ENCODE results near the gene KCTD19. TPM values are rescaled to one million over a fixed set of nuclear protein-coding genes. Genes with fewer than 3 reads are reported as not detected.

Gene KCTD19
- total RNA-seq, 4 donors from 2014 or later, result 0.09 TPM; not detected in 3

DNA sequence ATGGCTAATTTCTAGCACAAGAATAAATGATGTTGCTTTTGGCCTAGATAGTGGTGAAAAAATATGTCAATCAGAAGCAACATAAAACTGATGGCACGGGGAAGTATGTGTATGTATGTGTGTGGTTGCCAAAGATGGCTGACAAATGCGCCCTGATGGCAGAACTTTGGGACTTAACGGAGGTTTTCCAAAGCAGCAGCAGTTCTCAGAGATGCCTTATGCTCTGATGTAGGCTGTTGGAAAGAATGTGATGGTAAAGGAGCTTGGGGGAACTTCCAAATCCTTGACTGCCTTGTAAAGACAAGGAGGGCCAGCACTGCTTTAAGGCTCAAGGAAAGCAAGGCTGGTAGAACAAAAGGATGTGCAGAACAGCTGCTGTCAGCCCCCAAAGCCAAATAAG is 16.0 kb downstream of the KCTD19 start:
- H3K27me3 ChIP-seq, result no peaks in the 10 kb centered on the region
- no peak overlapping the region for H3K4me3 ChIP-seq
- no peaks in the 10 kb centered on the region for H3K9me3 ChIP-seq
- 96% methylated on average over 3 of the region's 3 CpGs for WGBS, 2 donors
- DNase-seq, result no peak
- TF ChIP-seq POLR2A (IDR thresholded peaks at IDR 0.05), result no peak
- TF ChIP-seq, protein P1, sequence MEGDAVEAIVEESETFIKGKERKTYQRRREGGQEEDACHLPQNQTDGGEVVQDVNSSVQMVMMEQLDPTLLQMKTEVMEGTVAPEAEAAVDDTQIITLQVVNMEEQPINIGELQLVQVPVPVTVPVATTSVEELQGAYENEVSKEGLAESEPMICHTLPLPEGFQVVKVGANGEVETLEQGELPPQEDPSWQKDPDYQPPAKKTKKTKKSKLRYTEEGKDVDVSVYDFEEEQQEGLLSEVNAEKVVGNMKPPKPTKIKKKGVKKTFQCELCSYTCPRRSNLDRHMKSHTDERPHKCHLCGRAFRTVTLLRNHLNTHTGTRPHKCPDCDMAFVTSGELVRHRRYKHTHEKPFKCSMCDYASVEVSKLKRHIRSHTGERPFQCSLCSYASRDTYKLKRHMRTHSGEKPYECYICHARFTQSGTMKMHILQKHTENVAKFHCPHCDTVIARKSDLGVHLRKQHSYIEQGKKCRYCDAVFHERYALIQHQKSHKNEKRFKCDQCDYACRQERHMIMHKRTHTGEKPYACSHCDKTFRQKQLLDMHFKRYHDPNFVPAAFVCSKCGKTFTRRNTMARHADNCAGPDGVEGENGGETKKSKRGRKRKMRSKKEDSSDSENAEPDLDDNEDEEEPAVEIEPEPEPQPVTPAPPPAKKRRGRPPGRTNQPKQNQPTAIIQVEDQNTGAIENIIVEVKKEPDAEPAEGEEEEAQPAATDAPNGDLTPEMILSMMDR (IDR thresholded peaks at IDR 0.05), result no peak
- H3K4me1 ChIP-seq, result peaks cover 0 to 5% (median 0%) of the 10 kb centered on the region in 3 donors
- no peaks in the 10 kb centered on the region for H3K36me3 ChIP-seq
- no peak overlapping the region for H3K27ac ChIP-seq
- intact Hi-C loops (cut with DNase I), result no loop called here

DNA sequence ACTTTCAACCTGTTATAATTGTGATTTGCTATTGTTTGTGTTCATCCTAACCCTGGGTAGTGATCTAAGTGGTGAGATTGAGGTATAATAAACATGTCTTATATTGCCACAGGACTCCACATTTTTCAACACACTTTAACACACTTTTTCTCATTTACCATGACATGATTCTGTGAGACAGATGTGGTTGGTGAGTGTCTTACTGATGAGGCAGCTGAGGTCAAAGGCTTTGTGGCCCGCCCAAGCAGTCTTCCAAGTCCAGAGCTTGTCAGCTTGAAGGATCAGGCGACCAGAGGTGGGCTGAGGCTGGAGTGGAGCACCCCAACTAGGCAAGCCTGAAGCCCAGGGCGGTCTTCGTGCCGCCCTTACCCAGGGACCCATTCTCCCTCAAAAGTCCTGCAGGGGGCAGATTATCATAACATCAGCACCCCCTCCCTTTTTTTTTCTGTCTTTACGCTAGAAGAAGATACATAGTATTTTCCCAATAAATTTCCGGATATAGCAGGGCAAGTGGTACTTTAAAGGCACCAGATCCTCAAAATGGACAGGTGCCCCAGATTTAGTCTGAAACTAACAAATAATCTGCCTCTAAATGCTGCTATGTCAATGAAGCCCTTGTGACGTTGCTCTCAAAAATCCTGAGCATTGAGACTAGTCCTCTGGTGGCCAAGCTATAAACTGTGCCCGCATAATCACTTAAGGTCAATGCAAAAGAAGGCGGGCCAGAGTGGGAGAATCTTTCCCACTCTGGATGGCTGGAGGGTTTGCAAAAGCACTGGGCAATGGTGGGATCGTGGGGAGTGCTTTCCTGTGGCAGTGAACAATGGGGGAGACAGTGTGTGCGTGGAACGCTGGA is 21.1 kb downstream of the KCTD19 start:
- Histone ChIP-seq H3K9me3 (no peaks in the 10 kb centered on the region), H3K4me1 (peaks cover 4 to 15% (median 5%) of the 10 kb centered on the region in 3 donors), H3K27ac (no peak overlapping the region), H3K36me3 (no peaks in the 10 kb centered on the region), H3K27me3 (no peaks in the 10 kb centered on the region), H3K4me3 (no peak overlapping the region)
- intact Hi-C loops (cut with DNase I), result no loop called here
- 82 to 88% methylated on average over 13 of the region's 13 CpGs for WGBS, 2 donors
- DNase-seq, result no peak
- TF ChIP-seq, protein P1 (IDR thresholded peaks at IDR 0.05), result no peak
- no peak for TF ChIP-seq POLR2A (IDR thresholded peaks at IDR 0.05)

DNA sequence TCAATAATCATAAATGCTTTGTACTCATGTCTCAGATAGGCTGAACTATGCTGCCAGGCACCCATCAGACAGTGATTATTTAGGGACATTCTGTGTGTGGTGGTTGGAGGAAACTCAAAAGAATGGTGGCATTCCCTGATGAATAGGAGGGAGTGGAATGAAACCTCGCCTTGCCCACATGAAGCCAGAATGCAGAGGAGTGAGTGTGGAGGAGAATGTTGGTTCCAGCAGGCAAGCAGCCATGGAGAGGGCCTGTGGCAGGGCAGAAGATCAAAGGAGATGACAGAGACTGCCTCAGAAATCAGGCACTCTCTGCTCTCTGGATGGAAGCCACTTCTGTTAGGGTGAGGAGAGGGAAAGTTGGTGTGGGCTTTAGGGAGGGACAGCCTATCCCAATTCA is 22.5 kb downstream of the KCTD19 start:
- no peak overlapping the region for H3K4me3 ChIP-seq
- H3K27ac ChIP-seq, result no peak overlapping the region
- 36 to 41% methylated on average over 1 of the region's 1 CpG for WGBS, 2 donors
- no peaks in the 10 kb centered on the region for H3K27me3 ChIP-seq
- H3K4me1 ChIP-seq, result peaks cover 4 to 15% (median 5%) of the 10 kb centered on the region in 3 donors
- H3K9me3 ChIP-seq, result no peaks in the 10 kb centered on the region
- TF ChIP-seq POLR2A (IDR thresholded peaks at IDR 0.05), result no peak
- TF ChIP-seq, protein P1 (IDR thresholded peaks at IDR 0.05), result no peak
- no peaks in the 10 kb centered on the region for H3K36me3 ChIP-seq
- DNase-seq, result no peak
- intact Hi-C loops (cut with DNase I), result no loop called here

DNA sequence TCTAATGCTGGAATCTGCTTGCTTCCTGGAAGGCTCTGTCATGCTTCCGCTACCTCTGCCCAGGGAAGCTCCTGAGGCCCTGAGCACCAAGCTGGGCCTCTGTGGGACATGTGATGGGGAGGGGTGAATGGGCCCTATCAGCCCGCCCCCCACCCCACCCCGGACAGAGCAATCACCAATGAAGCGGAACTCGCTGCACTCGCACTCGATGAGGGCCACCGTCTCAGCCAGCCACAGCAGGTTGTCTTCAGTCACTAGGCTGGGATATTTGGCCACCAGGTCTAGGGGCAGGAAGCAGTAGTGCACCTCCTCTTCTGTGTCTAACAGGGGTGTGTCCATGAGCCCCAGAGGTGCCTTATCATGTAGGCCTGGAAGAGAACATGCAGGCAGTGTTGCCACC is 23.6 kb downstream of the KCTD19 start:
- Histone ChIP-seq H3K36me3 (no peaks in the 10 kb centered on the region), H3K4me1 (peaks cover 4 to 15% (median 5%) of the 10 kb centered on the region in 3 donors), H3K27me3 (no peaks in the 10 kb centered on the region), H3K27ac (no peak overlapping the region), H3K9me3 (no peaks in the 10 kb centered on the region), H3K4me3 (no peak overlapping the region)
- WGBS, 2 donors, result 100% methylated on average over 1 of the region's 8 CpGs; no CpG with 5 or more reads in 1 of the 2 donors
- DNase-seq, result no peak
- intact Hi-C loops (cut with DNase I), result no loop called here
- TF ChIP-seq, protein P1 (IDR thresholded peaks at IDR 0.05), result no peak
- TF ChIP-seq POLR2A (IDR thresholded peaks at IDR 0.05), result no peak

DNA sequence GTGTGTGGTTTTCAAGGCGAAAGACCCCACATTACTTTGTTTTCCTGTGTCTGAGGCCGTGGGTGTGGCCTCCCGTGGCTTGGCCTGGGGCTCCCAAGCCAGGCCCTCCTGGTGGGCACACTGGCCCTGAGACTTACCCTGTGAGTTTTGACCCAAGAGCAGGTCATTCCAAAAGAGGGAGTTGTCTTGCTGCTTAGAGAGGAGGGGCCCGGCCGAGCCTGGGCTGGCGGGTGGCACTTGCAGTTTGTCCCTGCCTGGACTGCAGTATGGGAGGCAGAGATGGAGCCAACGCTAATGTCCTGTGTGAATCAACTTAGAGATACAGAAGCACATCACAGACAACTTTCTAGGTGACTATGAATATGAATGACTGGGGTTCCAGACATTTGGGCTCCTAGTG is 24.5 kb downstream of the KCTD19 start:
- no peak for DNase-seq
- no peaks in the 10 kb centered on the region for H3K36me3 ChIP-seq
- H3K4me3 ChIP-seq, result no peak overlapping the region
- H3K4me1 ChIP-seq, result peaks cover 4 to 15% (median 5%) of the 10 kb centered on the region in 3 donors
- WGBS, 2 donors, result 73 to 85% methylated on average over 2 to 5 of the region's 7 CpGs
- H3K27me3 ChIP-seq, result no peaks in the 10 kb centered on the region
- TF ChIP-seq POLR2A (IDR thresholded peaks at IDR 0.05), result no peak
- TF ChIP-seq, protein P1 (IDR thresholded peaks at IDR 0.05), result no peak
- H3K27ac ChIP-seq, result peak overlapping the region in 1 of 4 donors; percentile 7
- intact Hi-C loops (cut with DNase I), result no loop called here
- no peaks in the 10 kb centered on the region for H3K9me3 ChIP-seq

All from esophagus squamous epithelium (tissue), 5 donors.